Measurements from ENCODE around the gene NEXN.

The NEXN gene

GRCh38 chr1:77889671-77890070 lies 1.2 kb downstream of the NEXN start:
- H3K36me3 Mint-ChIP-seq (ENCODE audit: low read depth) = peaks cover 8% of the 10 kb centered on the region
- no peaks in the 10 kb centered on the region for H3K27me3 Mint-ChIP-seq (ENCODE audit: low read depth)
- peaks cover 36% of the 10 kb centered on the region for H3K4me1 Mint-ChIP-seq
- TF ChIP-seq CTCF (IDR thresholded peaks at IDR 0.05; ENCODE audit: unreplicated experiment in 3 of 3) = no peak
- H3K4me3 Mint-ChIP-seq = peak overlapping the region; percentile 87 to 92 (median 92)
- peak overlapping the region; percentile 96 to 99 (median 99) for H3K27ac Mint-ChIP-seq
- H3K9me3 Mint-ChIP-seq = peaks cover 2% of the 10 kb centered on the region

GRCh38 chr1:77891200-77891599 lies 2.8 kb downstream of the NEXN start:
- H3K4me1 Mint-ChIP-seq = peaks cover 30% of the 10 kb centered on the region
- H3K36me3 Mint-ChIP-seq (ENCODE audit: low read depth) = peaks cover 10% of the 10 kb centered on the region
- peaks cover 4% of the 10 kb centered on the region for H3K9me3 Mint-ChIP-seq
- TF ChIP-seq CTCF (IDR thresholded peaks at IDR 0.05; ENCODE audit: unreplicated experiment in 3 of 3) = no peak
- H3K27me3 Mint-ChIP-seq (ENCODE audit: low read depth) = no peaks in the 10 kb centered on the region
- H3K27ac Mint-ChIP-seq = no peak overlapping the region
- H3K4me3 Mint-ChIP-seq = peak overlapping the region; percentile 22 to 92 (median 63)

- Mint-ChIP-seq H3K9me3 (peaks cover 7% of the 10 kb centered on the region), H3K4me1 (no peaks in the 10 kb centered on the region), H3K27me3 (ENCODE audit: low read depth) (no peaks in the 10 kb centered on the region), H3K27ac (no peak overlapping the region), H3K4me3 (no peak overlapping the region), H3K36me3 (ENCODE audit: low read depth) (peaks cover 9% of the 10 kb centered on the region)
- no peak for TF ChIP-seq CTCF (IDR thresholded peaks at IDR 0.05; ENCODE audit: unreplicated experiment in 3 of 3)
Measured at GRCh38 chr1:77899647-77900320, 11.4 kb downstream of the NEXN start.

- Mint-ChIP-seq H3K36me3 (ENCODE audit: low read depth) (peaks cover 9% of the 10 kb centered on the region), H3K9me3 (peaks cover 7% of the 10 kb centered on the region), H3K27me3 (ENCODE audit: low read depth) (no peaks in the 10 kb centered on the region), H3K4me3 (no peak overlapping the region), H3K4me1 (no peaks in the 10 kb centered on the region), H3K27ac (no peak overlapping the region)
- TF ChIP-seq CTCF (IDR thresholded peaks at IDR 0.05; ENCODE audit: unreplicated experiment in 3 of 3) = peak; percentile 53 to 66 (median 59)
Measured at GRCh38 chr1:77900687-77901293, 12.4 kb downstream of the NEXN start.

GRCh38 chr1:77905603-77906002 lies 17.2 kb downstream of the NEXN start:
- no peaks in the 10 kb centered on the region for H3K36me3 Mint-ChIP-seq (ENCODE audit: low read depth)
- no peak overlapping the region for H3K4me3 Mint-ChIP-seq
- H3K9me3 Mint-ChIP-seq = no peaks in the 10 kb centered on the region
- H3K27ac Mint-ChIP-seq = no peak overlapping the region
- H3K27me3 Mint-ChIP-seq (ENCODE audit: low read depth) = no peaks in the 10 kb centered on the region
- no peak for TF ChIP-seq CTCF (IDR thresholded peaks at IDR 0.05; ENCODE audit: unreplicated experiment in 3 of 3)
- no peaks in the 10 kb centered on the region for H3K4me1 Mint-ChIP-seq

All from nephron (organoid).